Gastrocnemius medialis (tissue), 4 donors: Measurements from ENCODE around the gene SCLY. TPM values are rescaled to one million over a fixed set of nuclear protein-coding genes. Genes with fewer than 3 reads are reported as not detected.

Experiments
- ATAC-seq, 2 donors: fragments of 150-250 bp; one replicate each; pipeline ENCODE4 v1.9.1; 2016
- DNase-seq, 2 donors: peaks; one replicate each; pipeline ENCODE4 v3.0.0-alpha.2; 2019
- H3K27ac ChIP-seq, 4 donors: fragments of 200-600 bp; sonication (generic); 1 replicate in 1 of 4; 2 replicates in 3 of 4; pipeline ENCODE4 v1.5.1; 2016 to 2018; ENCODE audit warnings: mild to moderate bottlenecking in 2 of 4, moderate library complexity in 1 of 4
- H3K27me3 ChIP-seq, 3 donors: fragments of 200-600 bp; sonication (generic) in 2 of 3; 1 replicate in 1 of 3; 2 replicates in 2 of 3; pipeline versions ENCODE4 v1.5.1 to v1.6.0; 2016 to 2019; ENCODE audit warnings: mild to moderate bottlenecking in 1 of 3, moderate library complexity in 1 of 3
- H3K36me3 ChIP-seq, 2 donors: fragments of 200-600 bp; sonication (generic) in 1 of 2; one replicate each; pipeline ENCODE4 v1.5.1; 2017 to 2018
- H3K4me1 ChIP-seq, 2 donors: fragments of 200-600 bp; sonication (generic) in 1 of 2; one replicate each; pipeline ENCODE4 v1.5.1; 2016 to 2017; ENCODE audit warnings: mild to moderate bottlenecking in 2 of 2
- H3K4me3 ChIP-seq, 4 donors: fragments of 200-600 bp; sonication (generic) in 3 of 4; 1 replicate in 1 of 4; 2 replicates in 3 of 4; pipeline ENCODE4 v1.5.1; 2016 to 2019; ENCODE audit warnings: mild to moderate bottlenecking in 2 of 4
- H3K9me3 ChIP-seq, 3 donors: fragments of 200-600 bp; sonication (generic) in 2 of 3; 1 replicate in 1 of 3; 2 replicates in 2 of 3; pipeline ENCODE4 v1.5.1; 2016 to 2019
- CTCF ChIP-seq, 5 experiments: fragments of 450-650 bp in 3 of 5; fragments of 200-600 bp in 2 of 5; sonication (generic) in 2 of 5; IDR thresholded peaks in 4 of 5; conservative IDR thresholded peaks in 1 of 5; 1 replicate in 4 of 5; 2 replicates in 1 of 5; pipeline ENCODE4 v1.5.1; 2016 to 2019; ENCODE audit warnings: antibody characterized with exemption in 5 of 5, mild to moderate bottlenecking in 3 of 5, moderate library complexity in 3 of 5
- POLR2A ChIP-seq, 2 donors: fragments of 450-650 bp; IDR thresholded peaks; one replicate each; pipeline ENCODE4 v1.6.1; 2017; ENCODE audit warnings: antibody characterized with exemption in 2 of 2, mild to moderate bottlenecking in 2 of 2, moderate library complexity in 2 of 2
- in situ Hi-C, 4 donors: fragments of 200-750 bp; cut with MboI; loops; one replicate each; pipeline versions ENCODE4 v1.15.0 to v1.8.0; 2017; ENCODE audit warnings: low sequenced_read_pairs in 4 of 4
- intact Hi-C: fragments of 100-400 bp; cut with DNase I; formaldehyde crosslinking; loops from one replicate; pipeline ENCODE4 v1.15.1; 2023; ENCODE audit warnings: low total_unique reads
- total RNA-seq, 4 donors: library from RNA; depleted of rRNA; stranded (reverse); fragments of >200 nt; gene quantifications; one replicate each; pipeline versions ENCODE4 v1.1.0 to v1.2.3, GENCODE V29; 2016

SCLY gene
- total RNA-seq, 4 donors from 2014 or later, result 3.3 to 9.7 (median 5.6) TPM

GRCh38 chr2:238061315-238062202 is 758 bp downstream of the SCLY start:
- peak overlapping the region; percentile 67 to 98 (median 81) for H3K27ac ChIP-seq
- peak; percentile 6 to 13 for ATAC-seq
- H3K4me1 ChIP-seq, result peaks cover 13 to 26% of the 10 kb centered on the region in 2 donors
- no peak for TF ChIP-seq CTCF (IDR thresholded peaks at IDR 0.05 in 4 of 5, conservative IDR thresholded peaks at IDR 0.05 in 1 of 5)
- H3K4me3 ChIP-seq, result peak overlapping the region; percentile 76 to 100 (median 94)
- intact Hi-C loops, result loop anchor here (1.0 to 5.0 kb wide), 3 partner anchors 75 to 144 kb away; partner anchors contain the start of gene ILKAP
- no peaks in the 10 kb centered on the region for H3K9me3 ChIP-seq
- H3K36me3 ChIP-seq, result peaks cover 0 to 12% of the 10 kb centered on the region in 2 donors
- in situ Hi-C loops, result no loop called here
- no peaks in the 10 kb centered on the region for H3K27me3 ChIP-seq
- DNase-seq, result no peak

- no peaks in the 10 kb centered on the region for H3K27me3 ChIP-seq
- H3K4me3 ChIP-seq, result no peak overlapping the region
- DNase-seq, result no peak
- H3K36me3 ChIP-seq, result peaks cover 0 to 15% of the 10 kb centered on the region in 2 donors
- no peak for ATAC-seq
- intact Hi-C loops, result loop anchor here (5.0 kb wide), 1 partner anchor 146 kb away; no protein-coding TSS in a partner anchor
- H3K27ac ChIP-seq, result no peak overlapping the region
- in situ Hi-C loops, result no loop called here
- peaks cover 13 to 26% of the 10 kb centered on the region in 2 donors for H3K4me1 ChIP-seq
- TF ChIP-seq POLR2A (IDR thresholded peaks at IDR 0.05), result no peak
- no peaks in the 10 kb centered on the region for H3K9me3 ChIP-seq
These were observed 2.8 kb downstream of the SCLY start for GRCh38 chr2:238063414-238064189.

DNA sequence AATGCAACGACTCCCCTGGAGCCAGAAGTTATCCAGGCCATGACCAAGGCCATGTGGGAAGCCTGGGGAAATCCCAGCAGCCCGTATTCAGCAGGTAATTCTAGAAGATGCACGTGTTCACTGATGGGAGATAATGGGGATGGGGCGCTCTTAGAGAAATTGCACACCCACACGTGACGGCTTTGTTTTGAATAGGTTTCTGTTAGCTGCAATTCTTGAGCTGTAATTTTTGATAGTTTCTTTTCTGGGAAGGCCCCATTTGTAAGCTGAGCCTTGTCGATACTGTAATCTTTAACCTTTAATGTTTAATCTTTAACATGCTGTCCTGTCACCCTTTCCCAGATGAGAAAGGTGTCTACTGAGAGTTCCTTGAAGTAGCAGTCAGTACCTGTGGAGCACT is 3.6 kb downstream of the SCLY start:
- H3K4me3 ChIP-seq, result no peak overlapping the region
- DNase-seq (no peak), ATAC-seq (no peak)
- H3K27me3 ChIP-seq, result no peaks in the 10 kb centered on the region
- H3K27ac ChIP-seq, result no peak overlapping the region
- peaks cover 0 to 23% of the 10 kb centered on the region in 2 donors for H3K36me3 ChIP-seq
- no peaks in the 10 kb centered on the region for H3K9me3 ChIP-seq
- H3K4me1 ChIP-seq, result peaks cover 13 to 22% of the 10 kb centered on the region in 2 donors
- in situ Hi-C loops, result no loop called here
- TF ChIP-seq CTCF (IDR thresholded peaks at IDR 0.05 in 4 of 5, conservative IDR thresholded peaks at IDR 0.05 in 1 of 5) (no peak), POLR2A (IDR thresholded peaks at IDR 0.05) (no peak)
- intact Hi-C loops, result loop anchor here (5.0 kb wide), 1 partner anchor 147 kb away; no protein-coding TSS in a partner anchor

GRCh38 chr2:238065071-238065846 is 4.5 kb downstream of the SCLY start:
- Histone ChIP-seq H3K27ac (no peak overlapping the region), H3K9me3 (no peaks in the 10 kb centered on the region), H3K4me1 (peaks cover 8 to 13% of the 10 kb centered on the region in 2 donors), H3K4me3 (no peak overlapping the region), H3K36me3 (peaks cover 0 to 25% of the 10 kb centered on the region in 2 donors), H3K27me3 (no peaks in the 10 kb centered on the region)
- DNase-seq (no peak), ATAC-seq (no peak)
- no peak for TF ChIP-seq CTCF (IDR thresholded peaks at IDR 0.05 in 4 of 5, conservative IDR thresholded peaks at IDR 0.05 in 1 of 5)
- TF ChIP-seq POLR2A (IDR thresholded peaks at IDR 0.05), result no peak
- intact Hi-C loops, result no loop called here
- in situ Hi-C loops, result no loop called here
